GM18526 (cell line): Measurements from ENCODE around the gene PPID.

ENCODE experiments used
- POLR2A ChIP-seq: IDR thresholded peaks from 3 replicates; pipeline ENCODE4 v1.6.1; 2011; ENCODE audit not compliant: insufficient read length; ENCODE audit errors: extremely low read depth

PPID gene

GRCh38 chr4:158741326-158742021 lies 18.3 kb upstream of the PPID start:
- TF ChIP-seq POLR2A = no peak

GRCh38 chr4:158739600-158739999 lies 16.4 kb upstream of the PPID start:
- no peak for TF ChIP-seq POLR2A

- no peak for TF ChIP-seq POLR2A
Observed at GRCh38 chr4:158738866-158739265, 15.7 kb upstream of the PPID start.

- TF ChIP-seq POLR2A = no peak
Observed at GRCh38 chr4:158729716-158730559, 6.7 kb upstream of the PPID start.

- no peak for TF ChIP-seq POLR2A
Observed at GRCh38 chr4:158728236-158728635, 5.0 kb upstream of the PPID start.

GRCh38 chr4:158726633-158727032 lies 3.4 kb upstream of the PPID start:
- TF ChIP-seq POLR2A = no peak

GRCh38 chr4:158724637-158725036 lies 1.4 kb upstream of the PPID start:
- TF ChIP-seq POLR2A = no peak

- TF ChIP-seq POLR2A = no peak
Observed at GRCh38 chr4:158722291-158722916, 792 bp downstream of the PPID start.

GRCh38 chr4:158721680-158722079 lies 1.5 kb downstream of the PPID start:
- TF ChIP-seq POLR2A = no peak

GRCh38 chr4:158715802-158716201 lies 7.4 kb downstream of the PPID start:
- TF ChIP-seq POLR2A = no peak

- no peak for TF ChIP-seq POLR2A
Observed at GRCh38 chr4:158714937-158715336, 8.3 kb downstream of the PPID start.

- TF ChIP-seq POLR2A = no peak
Observed at GRCh38 chr4:158710814-158711213, 12.4 kb downstream of the PPID start.

- TF ChIP-seq POLR2A = no peak
Observed at GRCh38 chr4:158704274-158704673, 18.9 kb downstream of the PPID start.

GRCh38 chr4:158688813-158689212 lies 34.4 kb downstream of the PPID start:
- no peak for TF ChIP-seq POLR2A

GRCh38 chr4:158682066-158682465 lies 41.1 kb downstream of the PPID start:
- TF ChIP-seq POLR2A = no peak

GRCh38 chr4:158681629-158682028 lies 41.6 kb downstream of the PPID start:
- no peak for TF ChIP-seq POLR2A
